ENCODE data around the gene BMPER. TPM values are rescaled to one million over a fixed set of nuclear protein-coding genes. Genes with fewer than 3 reads are reported as not detected.

Gene BMPER
- total and polyA plus RNA-seq, 2 donors (not counting 1 experiment from before 2014, with no cell fraction given), result 12.2 to 15.9 TPM

DNA sequence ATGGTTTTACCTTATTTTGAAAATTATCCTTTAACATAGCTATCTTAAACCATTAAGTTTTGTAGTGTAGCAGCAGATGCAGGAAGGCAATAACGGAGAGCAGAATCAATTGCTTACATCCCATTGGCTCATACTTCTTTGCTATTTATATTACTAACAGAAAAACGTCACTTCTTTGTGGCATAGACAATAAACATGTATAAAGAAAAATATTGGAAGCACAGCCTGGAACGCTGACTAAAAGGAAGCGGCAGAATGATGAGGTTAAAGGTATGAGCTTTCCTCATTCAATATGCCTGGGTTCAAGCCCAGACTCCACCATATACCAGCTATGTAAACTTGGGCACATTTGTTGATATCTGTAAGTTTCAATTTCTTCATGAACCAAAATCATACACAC lies 24.0 kb upstream of the BMPER start:
- H3K9ac ChIP-seq (ENCODE audit: insufficient read depth, low read length), result no peak overlapping the region
- H3K79me2 ChIP-seq (ENCODE audit: control insufficient read depth, insufficient read depth, low read length), result no peaks in the 10 kb centered on the region
- no peak overlapping the region for H3K27ac ChIP-seq (ENCODE audit: insufficient read depth, low read length)
- no peaks in the 10 kb centered on the region for H3K27me3 ChIP-seq (ENCODE audit: control insufficient read depth, insufficient read depth, low read length)
- no peak overlapping the region for H3K4me3 ChIP-seq (replicated peaks in 1 of 4; ENCODE audit: control extremely low read depth in 1 of 4, insufficient read depth in 1 of 4, low read depth in 3 of 4, low read length in 4 of 4)
- no peak overlapping the region for H3K4me2 ChIP-seq (ENCODE audit: extremely low read depth, insufficient read depth, low read length)
- TF ChIP-seq, protein P1, sequence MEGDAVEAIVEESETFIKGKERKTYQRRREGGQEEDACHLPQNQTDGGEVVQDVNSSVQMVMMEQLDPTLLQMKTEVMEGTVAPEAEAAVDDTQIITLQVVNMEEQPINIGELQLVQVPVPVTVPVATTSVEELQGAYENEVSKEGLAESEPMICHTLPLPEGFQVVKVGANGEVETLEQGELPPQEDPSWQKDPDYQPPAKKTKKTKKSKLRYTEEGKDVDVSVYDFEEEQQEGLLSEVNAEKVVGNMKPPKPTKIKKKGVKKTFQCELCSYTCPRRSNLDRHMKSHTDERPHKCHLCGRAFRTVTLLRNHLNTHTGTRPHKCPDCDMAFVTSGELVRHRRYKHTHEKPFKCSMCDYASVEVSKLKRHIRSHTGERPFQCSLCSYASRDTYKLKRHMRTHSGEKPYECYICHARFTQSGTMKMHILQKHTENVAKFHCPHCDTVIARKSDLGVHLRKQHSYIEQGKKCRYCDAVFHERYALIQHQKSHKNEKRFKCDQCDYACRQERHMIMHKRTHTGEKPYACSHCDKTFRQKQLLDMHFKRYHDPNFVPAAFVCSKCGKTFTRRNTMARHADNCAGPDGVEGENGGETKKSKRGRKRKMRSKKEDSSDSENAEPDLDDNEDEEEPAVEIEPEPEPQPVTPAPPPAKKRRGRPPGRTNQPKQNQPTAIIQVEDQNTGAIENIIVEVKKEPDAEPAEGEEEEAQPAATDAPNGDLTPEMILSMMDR (conservative IDR thresholded peaks at IDR 0.05 in 1 of 2, IDR thresholded peaks at IDR 0.05 in 1 of 2; ENCODE audit: low read depth in 1 of 2, low read length in 2 of 2), result no peak
- TF ChIP-seq EZH2 (IDR thresholded peaks at IDR 0.05; ENCODE audit: low read length, missing control alignments), result no peak
- peak in 1 of 2 donors; percentile 49 for DNase-seq (ENCODE audit: low read depth in 2 of 2)
- no peak overlapping the region for H2AFZ ChIP-seq (ENCODE audit: low read length)
- H3K4me1 ChIP-seq (ENCODE audit: control insufficient read depth, extremely low read depth, insufficient read depth, low read length), result peaks cover 2% of the 10 kb centered on the region
- H4K20me1 ChIP-seq (ENCODE audit: control insufficient read depth, extremely low read depth, insufficient read depth, low read length), result no peaks in the 10 kb centered on the region
- H3K9me3 ChIP-seq (ENCODE audit: control insufficient read depth, insufficient read depth, low read depth, low read length), result no peaks in the 10 kb centered on the region
- no peaks in the 10 kb centered on the region for H3K36me3 ChIP-seq (ENCODE audit: control insufficient read depth, insufficient read depth, low read length)

DNA sequence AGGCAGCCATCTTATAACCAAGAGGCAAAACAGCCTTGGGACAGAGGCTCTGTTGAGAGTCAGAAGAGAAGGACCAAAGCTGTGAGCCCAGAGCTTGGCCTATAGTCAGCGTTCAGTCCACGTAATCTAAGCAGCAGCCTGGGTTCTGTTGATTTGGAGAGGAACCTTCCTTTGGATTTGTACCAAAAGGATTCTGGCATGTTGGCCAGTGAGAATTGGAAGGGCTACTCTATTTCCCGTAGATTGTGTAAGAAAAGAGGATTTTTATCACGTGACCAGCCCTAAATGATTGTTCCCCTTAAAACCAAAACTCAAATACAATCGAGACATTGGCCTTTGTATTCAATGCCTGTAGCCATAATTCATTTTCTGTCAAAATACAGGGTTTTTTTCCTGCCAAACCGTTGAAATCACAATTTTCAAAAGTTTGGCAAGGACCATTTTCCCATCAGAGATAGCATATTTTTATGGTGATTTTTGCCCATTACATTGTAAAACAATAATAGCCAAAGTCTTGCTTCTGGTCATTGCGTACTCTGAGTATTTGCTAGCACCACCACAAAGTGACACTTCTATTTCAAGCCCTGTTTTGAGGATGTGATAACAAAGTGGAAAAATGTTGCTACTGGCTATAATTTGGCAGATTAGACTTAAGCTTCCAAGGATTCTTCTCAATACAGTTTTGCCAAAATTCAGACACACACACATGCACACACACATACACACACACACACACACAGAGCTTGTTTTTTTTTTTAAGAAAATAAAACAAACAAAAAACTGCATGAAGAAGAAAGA lies 23.1 kb upstream of the BMPER start:
- Histone ChIP-seq H2AFZ (ENCODE audit: low read length) (no peak overlapping the region), H3K9me3 (ENCODE audit: control insufficient read depth, insufficient read depth, low read depth, low read length) (no peaks in the 10 kb centered on the region), H3K4me3 (replicated peaks in 1 of 4; ENCODE audit: control extremely low read depth in 1 of 4, insufficient read depth in 1 of 4, low read depth in 3 of 4, low read length in 4 of 4) (no peak overlapping the region), H3K27ac (ENCODE audit: insufficient read depth, low read length) (no peak overlapping the region), H3K27me3 (ENCODE audit: control insufficient read depth, insufficient read depth, low read length) (no peaks in the 10 kb centered on the region), H3K4me1 (ENCODE audit: control insufficient read depth, extremely low read depth, insufficient read depth, low read length) (peaks cover 2% of the 10 kb centered on the region), H3K79me2 (ENCODE audit: control insufficient read depth, insufficient read depth, low read length) (no peaks in the 10 kb centered on the region), H3K36me3 (ENCODE audit: control insufficient read depth, insufficient read depth, low read length) (no peaks in the 10 kb centered on the region), H3K4me2 (ENCODE audit: extremely low read depth, insufficient read depth, low read length) (no peak overlapping the region), H3K9ac (ENCODE audit: insufficient read depth, low read length) (no peak overlapping the region), H4K20me1 (ENCODE audit: control insufficient read depth, extremely low read depth, insufficient read depth, low read length) (no peaks in the 10 kb centered on the region)
- DNase-seq (ENCODE audit: low read depth in 2 of 2), result peak; percentile 60 to 76
- TF ChIP-seq, protein P1 (conservative IDR thresholded peaks at IDR 0.05 in 1 of 2, IDR thresholded peaks at IDR 0.05 in 1 of 2; ENCODE audit: low read depth in 1 of 2, low read length in 2 of 2), result no peak
- TF ChIP-seq EZH2 (IDR thresholded peaks at IDR 0.05; ENCODE audit: low read length, missing control alignments), result no peak

DNA sequence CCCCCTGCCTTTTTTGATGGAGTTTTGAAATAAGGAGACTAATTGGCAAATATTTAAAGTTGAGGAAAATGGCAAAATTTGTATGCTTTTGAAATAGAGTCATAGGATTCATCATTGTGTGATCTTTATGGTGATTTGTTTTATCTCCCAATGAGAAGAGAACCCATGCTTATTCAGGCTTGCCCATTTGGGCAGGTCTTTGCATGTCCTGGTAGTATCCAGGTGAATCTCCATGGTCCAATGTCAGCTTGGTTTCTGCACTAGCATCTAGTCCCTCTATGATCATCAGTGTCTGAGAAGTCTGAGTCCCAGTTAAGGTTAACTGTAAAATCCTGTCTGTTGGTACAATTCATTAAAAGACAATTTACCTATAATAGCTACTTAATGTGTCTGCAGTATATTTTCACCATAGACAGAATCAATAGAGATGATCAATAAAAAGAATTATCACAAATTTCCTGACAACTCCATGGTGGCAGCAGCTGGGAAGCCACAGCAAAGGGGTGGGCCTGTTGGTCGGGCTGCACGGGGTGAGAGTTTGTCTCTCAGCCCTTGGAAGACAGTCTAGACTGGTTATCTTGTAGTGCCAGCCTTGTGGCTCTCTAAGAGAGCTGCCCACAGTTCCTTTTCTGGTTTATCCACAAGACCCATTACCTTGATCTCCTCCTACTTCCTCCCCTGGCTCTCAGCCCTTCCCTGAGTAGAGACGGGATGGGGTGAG lies 22.2 kb upstream of the BMPER start:
- TF ChIP-seq EZH2 (IDR thresholded peaks at IDR 0.05; ENCODE audit: low read length, missing control alignments), result no peak
- TF ChIP-seq, protein P1 (conservative IDR thresholded peaks at IDR 0.05 in 1 of 2, IDR thresholded peaks at IDR 0.05 in 1 of 2; ENCODE audit: low read depth in 1 of 2, low read length in 2 of 2), result no peak
- no peak overlapping the region for H3K4me2 ChIP-seq (ENCODE audit: extremely low read depth, insufficient read depth, low read length)
- H3K27me3 ChIP-seq (ENCODE audit: control insufficient read depth, insufficient read depth, low read length), result no peaks in the 10 kb centered on the region
- no peaks in the 10 kb centered on the region for H4K20me1 ChIP-seq (ENCODE audit: control insufficient read depth, extremely low read depth, insufficient read depth, low read length)
- H3K9ac ChIP-seq (ENCODE audit: insufficient read depth, low read length), result no peak overlapping the region
- H3K9me3 ChIP-seq (ENCODE audit: control insufficient read depth, insufficient read depth, low read depth, low read length), result no peaks in the 10 kb centered on the region
- H3K4me1 ChIP-seq (ENCODE audit: control insufficient read depth, extremely low read depth, insufficient read depth, low read length), result peaks cover 2% of the 10 kb centered on the region
- no peak overlapping the region for H2AFZ ChIP-seq (ENCODE audit: low read length)
- no peaks in the 10 kb centered on the region for H3K79me2 ChIP-seq (ENCODE audit: control insufficient read depth, insufficient read depth, low read length)
- H3K27ac ChIP-seq (ENCODE audit: insufficient read depth, low read length), result no peak overlapping the region
- H3K4me3 ChIP-seq (replicated peaks in 1 of 4; ENCODE audit: control extremely low read depth in 1 of 4, insufficient read depth in 1 of 4, low read depth in 3 of 4, low read length in 4 of 4), result no peak overlapping the region
- no peak for DNase-seq (ENCODE audit: low read depth in 2 of 2)
- no peaks in the 10 kb centered on the region for H3K36me3 ChIP-seq (ENCODE audit: control insufficient read depth, insufficient read depth, low read length)
